Endodermal cell (in vitro differentiated cells): ENCODE data around the gene MAGEA8. TPM values are rescaled to one million over a fixed set of nuclear protein-coding genes. Genes with fewer than 3 reads are reported as not detected.

ENCODE experiments used
- DNase-seq: peaks from one replicate; pipeline ENCODE4 v3.0.0-alpha.2; 2017
- H3K27ac ChIP-seq: 2 replicates; pipeline ENCODE4 v1.5.1; 2013; ENCODE audit warnings: mild to moderate bottlenecking, low read depth, low read length, moderate library complexity
- H3K27me3 ChIP-seq: 2 replicates; pipeline ENCODE4 v1.6.1; 2013; ENCODE audit warnings: mild to moderate bottlenecking, low read length, moderate library complexity; ENCODE audit not compliant: insufficient read depth, control insufficient read depth, poor library complexity, severe bottlenecking
- H3K36me3 ChIP-seq: 2 replicates; pipeline ENCODE4 v1.7.0; 2013; ENCODE audit warnings: mild to moderate bottlenecking, low read length, moderate library complexity; ENCODE audit not compliant: control insufficient read depth, insufficient read depth
- H3K4me1 ChIP-seq: one replicate; pipeline ENCODE4 v1.7.0; 2013; ENCODE audit warnings: low read length; ENCODE audit not compliant: control insufficient read depth, insufficient read depth
- H3K4me3 ChIP-seq: 2 replicates; pipeline ENCODE4 v1.5.1; 2013; ENCODE audit warnings: mild to moderate bottlenecking, low read length, moderate library complexity
- H3K9ac ChIP-seq: 2 replicates; pipeline ENCODE4 v1.6.1; 2013; ENCODE audit warnings: mild to moderate bottlenecking, low read length, moderate library complexity; ENCODE audit not compliant: poor library complexity, severe bottlenecking; ENCODE audit errors: extremely low read depth
- H3K9me3 ChIP-seq: 2 replicates; pipeline ENCODE4 v1.6.1; 2013; ENCODE audit warnings: mild to moderate bottlenecking, low read length, moderate library complexity; ENCODE audit not compliant: control insufficient read depth
- H3K27ac Mint-ChIP-seq: 2 replicates; pipeline ENCODE4 v1.8.0; 2020; ENCODE audit warnings: mixed read lengths
- H3K27me3 Mint-ChIP-seq: 2 replicates; pipeline ENCODE4 v1.8.0; 2021; ENCODE audit warnings: mild to moderate bottlenecking, mixed read lengths; ENCODE audit not compliant: insufficient read depth
- H3K36me3 Mint-ChIP-seq: 2 replicates; pipeline ENCODE4 v1.8.0; 2020; ENCODE audit warnings: low read depth, mixed read lengths
- H3K4me1 Mint-ChIP-seq: 2 replicates; pipeline ENCODE4 v1.8.0; 2020; ENCODE audit warnings: mixed read lengths
- H3K4me3 Mint-ChIP-seq: 2 replicates; pipeline ENCODE4 v1.8.0; 2020; ENCODE audit warnings: mild to moderate bottlenecking, moderate library complexity, mixed read lengths
- H3K9me3 Mint-ChIP-seq: 2 replicates; pipeline ENCODE4 v1.8.0; 2020; ENCODE audit warnings: mild to moderate bottlenecking, mixed read lengths
- WGBS, 2 experiments: methylation state at CpG; one replicate each; pipeline versions ENCODE4 v1.1.5 to v1.1.7; 2013; ENCODE audit warnings: missing lambda C conversion rate in 2 of 2, mixed read lengths in 1 of 2; ENCODE audit not compliant: insufficient coverage in 1 of 2, insufficient read length in 1 of 2; 5-methylcytosine and 5-hydroxymethylcytosine counted together
- total RNA-seq, 2 donors: library from RNA; stranded (reverse); fragmentation: NEBNext Ultra II Directional in 1 of 2; extraction: Animal tissue kit (Norgen Biotek cat#: 25700) in 1 of 2; gene quantifications; 2 replicates in 1 of 2; 3 replicates in 1 of 2; pipeline ENCODE4 v1.2.1, GENCODE V29; 2021
- TF ChIP-seq, protein P1 (sequence below): fragments of 200-600 bp; sonication (generic); conservative IDR thresholded peaks from 2 replicates; pipeline ENCODE4 v1.5.0; 2021; ENCODE audit warnings: antibody characterized with exemption, mild to moderate bottlenecking

The MAGEA8 gene
- total RNA-seq, 2 donors from 2014 or later, result not detected

DNA sequence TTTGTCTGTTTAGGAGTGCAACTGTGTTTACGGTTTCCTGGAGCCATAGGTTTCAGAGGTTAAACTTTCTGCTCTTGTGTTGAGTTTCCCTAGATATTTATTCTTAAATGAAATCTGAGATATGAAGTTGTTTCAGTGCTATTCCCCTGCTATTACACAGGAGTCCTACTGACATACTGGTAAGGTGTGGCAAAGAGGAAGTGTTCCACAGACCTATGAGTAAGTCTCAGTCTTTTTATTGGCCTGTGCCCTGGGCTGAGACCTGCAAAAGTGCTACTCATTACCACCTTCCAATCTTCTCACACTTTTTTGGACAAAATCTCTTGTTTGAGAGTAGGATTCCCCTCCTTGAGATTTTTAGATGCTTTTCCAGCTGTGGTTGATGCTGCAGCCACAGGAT lies 35.6 kb upstream of the MAGEA8 start:
- TF ChIP-seq, protein P1, sequence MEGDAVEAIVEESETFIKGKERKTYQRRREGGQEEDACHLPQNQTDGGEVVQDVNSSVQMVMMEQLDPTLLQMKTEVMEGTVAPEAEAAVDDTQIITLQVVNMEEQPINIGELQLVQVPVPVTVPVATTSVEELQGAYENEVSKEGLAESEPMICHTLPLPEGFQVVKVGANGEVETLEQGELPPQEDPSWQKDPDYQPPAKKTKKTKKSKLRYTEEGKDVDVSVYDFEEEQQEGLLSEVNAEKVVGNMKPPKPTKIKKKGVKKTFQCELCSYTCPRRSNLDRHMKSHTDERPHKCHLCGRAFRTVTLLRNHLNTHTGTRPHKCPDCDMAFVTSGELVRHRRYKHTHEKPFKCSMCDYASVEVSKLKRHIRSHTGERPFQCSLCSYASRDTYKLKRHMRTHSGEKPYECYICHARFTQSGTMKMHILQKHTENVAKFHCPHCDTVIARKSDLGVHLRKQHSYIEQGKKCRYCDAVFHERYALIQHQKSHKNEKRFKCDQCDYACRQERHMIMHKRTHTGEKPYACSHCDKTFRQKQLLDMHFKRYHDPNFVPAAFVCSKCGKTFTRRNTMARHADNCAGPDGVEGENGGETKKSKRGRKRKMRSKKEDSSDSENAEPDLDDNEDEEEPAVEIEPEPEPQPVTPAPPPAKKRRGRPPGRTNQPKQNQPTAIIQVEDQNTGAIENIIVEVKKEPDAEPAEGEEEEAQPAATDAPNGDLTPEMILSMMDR, result no peak
- Mint-ChIP-seq H3K27me3 (no peaks in the 10 kb centered on the region), H3K36me3 (peaks cover 7% of the 10 kb centered on the region), H3K4me3 (no peak overlapping the region), H3K27ac (no peak overlapping the region), H3K9me3 (peaks cover 83% of the 10 kb centered on the region), H3K4me1 (no peaks in the 10 kb centered on the region)
- DNase-seq, result no peak
- H3K9ac ChIP-seq, result no peak overlapping the region
- WGBS, 2 experiments, result 100% methylated on average over 1 of the region's 1 CpG; no CpG with 5 or more reads in 1 of the 2 experiments
- H3K36me3 ChIP-seq, result no peaks in the 10 kb centered on the region
- H3K27ac ChIP-seq, result no peak overlapping the region
- no peak overlapping the region for H3K4me3 ChIP-seq
- H3K4me1 ChIP-seq, result no peaks in the 10 kb centered on the region
- no peaks in the 10 kb centered on the region for H3K9me3 ChIP-seq
- H3K27me3 ChIP-seq, result no peaks in the 10 kb centered on the region

GRCh38 chrX:149846789-149847188 lies 34.2 kb upstream of the MAGEA8 start:
- H3K27me3 ChIP-seq, result no peaks in the 10 kb centered on the region
- DNase-seq, result no peak
- TF ChIP-seq, protein P1, result no peak
- H3K4me3 Mint-ChIP-seq, result no peak overlapping the region
- no peaks in the 10 kb centered on the region for H3K36me3 Mint-ChIP-seq
- H3K27me3 Mint-ChIP-seq, result no peaks in the 10 kb centered on the region
- no peak overlapping the region for H3K27ac Mint-ChIP-seq
- H3K4me3 ChIP-seq, result no peak overlapping the region
- WGBS, 2 experiments, result 91% methylated on average over 3 of the region's 3 CpGs; no CpG with 5 or more reads in 1 of the 2 experiments
- no peaks in the 10 kb centered on the region for H3K9me3 ChIP-seq
- peaks cover 77% of the 10 kb centered on the region for H3K9me3 Mint-ChIP-seq
- no peak overlapping the region for H3K27ac ChIP-seq
- no peaks in the 10 kb centered on the region for H3K36me3 ChIP-seq
- no peaks in the 10 kb centered on the region for H3K4me1 ChIP-seq
- no peaks in the 10 kb centered on the region for H3K4me1 Mint-ChIP-seq
- H3K9ac ChIP-seq, result no peak overlapping the region

DNA sequence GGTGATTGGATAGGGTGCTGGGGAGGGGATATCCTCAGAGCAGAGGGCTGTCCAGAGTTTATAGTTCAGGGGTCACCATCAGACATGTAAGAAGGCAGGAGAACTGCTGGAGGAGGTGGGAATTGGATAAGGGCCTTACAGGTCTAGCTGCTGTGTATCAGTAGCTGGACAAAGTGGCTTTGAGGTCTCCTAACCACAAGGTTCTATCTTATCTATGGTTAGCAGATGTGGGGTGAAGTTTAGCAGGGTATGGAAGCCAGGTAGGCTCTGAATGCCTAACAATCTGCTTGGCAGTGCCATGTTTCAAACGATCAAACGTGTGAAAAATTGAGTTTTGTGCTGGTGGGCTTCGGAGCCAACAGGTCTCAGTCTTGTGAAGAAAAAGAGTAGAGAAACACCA lies 32.1 kb upstream of the MAGEA8 start:
- H3K4me1 ChIP-seq, result no peaks in the 10 kb centered on the region
- Mint-ChIP-seq H3K27ac (no peak overlapping the region), H3K27me3 (no peaks in the 10 kb centered on the region), H3K4me3 (no peak overlapping the region), H3K4me1 (no peaks in the 10 kb centered on the region), H3K9me3 (peaks cover 77% of the 10 kb centered on the region), H3K36me3 (no peaks in the 10 kb centered on the region)
- no peaks in the 10 kb centered on the region for H3K27me3 ChIP-seq
- 92% methylated on average over 3 of the region's 3 CpGs; no CpG with 5 or more reads in 1 of the 2 experiments for WGBS, 2 experiments
- no peaks in the 10 kb centered on the region for H3K36me3 ChIP-seq
- H3K9me3 ChIP-seq, result no peaks in the 10 kb centered on the region
- H3K27ac ChIP-seq, result no peak overlapping the region
- DNase-seq, result no peak
- TF ChIP-seq, protein P1, result no peak
- H3K9ac ChIP-seq, result no peak overlapping the region
- H3K4me3 ChIP-seq, result no peak overlapping the region
